Activated naive CD4-positive, alpha-beta T cell treated with anti-CD3 and anti-CD28 coated beads, Interleukin-2, amount 50 U/mL, for 16 hours (primary cell): Measurements from ENCODE around the gene HELLS.
"Not testable (repeated sequence)": the region's sequence is repeated elsewhere in the genome, so short reads cannot be mapped to it uniquely, and the experiment has no call there.

Source experiments
- DNase-seq: peaks from one replicate; pipeline ENCODE4 v3.0.0-alpha.2; 2020

The HELLS gene

DNA sequence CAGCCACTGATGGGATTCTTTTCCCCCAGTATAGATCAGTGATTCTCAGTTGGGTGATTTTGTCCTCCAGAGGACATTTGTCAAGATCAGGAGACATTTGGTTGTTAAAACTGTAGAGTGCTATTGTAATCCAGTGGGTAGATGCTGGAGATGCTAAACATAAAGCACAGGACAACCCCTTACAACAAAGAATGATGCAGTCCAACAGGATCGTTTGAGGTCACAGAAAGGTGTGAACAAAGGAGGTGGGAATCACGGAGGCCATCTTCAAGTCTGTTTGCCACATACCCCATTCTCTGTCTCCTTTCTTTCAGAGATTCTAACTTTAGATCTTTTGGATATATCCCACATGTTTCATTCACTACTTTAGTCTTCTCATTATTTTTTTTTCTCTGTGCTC lies 69.0 kb downstream of the HELLS start:
- DNase-seq = no peak

DNA sequence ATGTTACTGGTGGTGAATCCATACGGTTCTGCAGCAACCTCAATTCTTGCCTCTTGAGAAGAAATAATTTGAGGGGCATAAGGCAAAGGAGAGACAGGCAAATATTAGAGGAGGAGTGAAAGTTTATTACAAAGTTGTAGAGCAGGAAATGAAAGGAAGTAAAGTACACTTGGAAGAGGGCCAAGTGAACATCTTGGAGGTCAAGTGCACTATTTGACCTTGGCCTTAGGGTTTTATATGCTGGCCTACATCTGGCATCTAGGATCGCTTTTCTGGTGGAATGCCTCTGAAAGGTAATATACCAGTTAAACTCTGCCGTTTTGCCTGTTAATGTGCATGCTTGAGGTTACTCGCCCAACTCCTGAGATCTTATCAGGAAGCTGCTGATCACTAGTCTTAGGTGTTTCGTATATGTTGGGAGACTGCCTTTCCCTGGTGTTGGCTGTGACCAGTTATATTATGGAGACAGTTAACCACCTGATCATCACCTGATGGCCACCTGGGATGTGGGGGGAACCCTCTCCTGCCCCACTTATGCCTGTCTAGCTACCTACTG lies 71.9 kb downstream of the HELLS start:
- DNase-seq = no peak

DNA sequence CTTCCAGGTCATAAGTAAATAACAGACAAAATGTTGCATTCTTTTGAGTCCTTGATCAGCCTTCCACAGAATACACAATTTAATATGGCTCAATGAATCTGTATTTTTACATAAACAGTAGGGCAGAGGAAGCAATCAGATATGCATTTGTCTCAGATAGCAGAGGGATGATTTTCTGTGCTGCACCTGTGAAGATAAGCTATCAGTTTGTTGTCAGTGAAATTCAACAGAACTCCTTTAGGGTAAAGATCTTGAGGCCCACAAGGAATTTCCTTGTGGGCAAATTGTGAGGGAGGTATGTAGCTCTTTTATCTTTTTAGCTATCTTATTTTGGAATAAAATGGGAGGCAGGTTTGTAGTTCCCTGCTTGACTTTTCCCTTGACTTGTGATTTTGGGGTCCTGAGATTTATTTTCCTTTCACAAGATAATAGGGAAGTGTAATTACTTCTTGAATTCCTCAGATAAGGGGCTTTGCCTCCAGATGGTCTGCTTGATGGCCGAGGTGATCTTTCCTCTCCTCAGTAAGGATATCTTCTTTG lies 77.1 kb downstream of the HELLS start:
- DNase-seq = no peak

DNA sequence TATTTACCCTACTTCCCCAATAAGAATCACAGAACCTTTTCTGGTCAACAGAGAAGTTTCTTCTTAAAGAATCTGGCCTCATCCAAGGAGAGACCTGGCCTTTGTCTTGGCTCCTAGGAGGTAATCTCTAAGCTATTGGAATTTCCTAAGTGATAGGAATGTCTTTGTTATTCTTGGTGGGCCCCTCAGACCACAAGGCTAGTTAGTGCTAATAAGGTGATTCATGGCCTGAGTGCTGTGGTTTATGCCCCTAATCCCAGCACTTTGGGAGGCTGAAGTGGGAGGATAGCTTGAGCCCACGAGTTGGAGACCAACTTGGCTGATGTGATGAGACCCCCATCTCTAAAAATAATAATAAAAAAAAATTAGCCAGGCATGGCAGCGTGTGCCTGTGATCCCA lies 78.0 kb downstream of the HELLS start:
- no peak for DNase-seq

DNA sequence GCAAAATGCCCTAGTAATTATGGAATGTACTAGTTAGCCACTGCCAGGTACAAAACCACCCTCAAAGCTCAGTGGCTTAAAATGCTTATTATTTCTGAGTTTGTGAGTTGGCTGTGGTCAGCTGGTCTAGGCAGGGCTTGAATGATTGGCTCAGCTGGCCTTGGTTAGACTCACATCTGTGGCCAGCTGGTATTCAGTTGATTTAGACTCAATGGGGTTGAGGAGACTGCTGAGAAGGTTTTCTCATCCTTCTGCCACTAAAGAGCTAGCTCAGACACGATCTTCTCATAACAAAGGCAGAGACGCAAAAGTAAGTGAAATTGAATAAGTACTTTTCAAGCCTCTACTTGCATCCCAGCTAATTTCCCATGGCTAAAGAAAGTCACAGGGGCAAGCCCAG lies 80.9 kb downstream of the HELLS start:
- no peak for DNase-seq

DNA sequence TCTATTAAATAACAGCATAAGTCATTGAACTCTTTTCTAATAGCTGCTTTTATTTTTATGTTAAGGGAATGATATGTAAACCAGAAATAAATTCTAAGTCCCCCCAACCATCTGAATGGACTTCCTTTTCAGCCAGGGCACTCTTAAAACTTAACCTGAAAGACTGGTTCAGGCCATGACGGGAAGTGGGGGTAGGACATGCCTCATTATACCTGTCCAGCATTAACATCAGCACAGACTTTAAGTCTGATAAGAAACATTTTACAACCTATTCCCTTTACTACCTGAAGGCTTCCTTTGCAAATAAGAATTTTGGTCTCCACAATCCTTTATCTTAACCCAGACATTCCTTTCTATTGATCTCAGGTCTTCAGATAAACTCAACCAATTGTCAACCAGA lies 81.9 kb downstream of the HELLS start:
- no peak for DNase-seq

DNA sequence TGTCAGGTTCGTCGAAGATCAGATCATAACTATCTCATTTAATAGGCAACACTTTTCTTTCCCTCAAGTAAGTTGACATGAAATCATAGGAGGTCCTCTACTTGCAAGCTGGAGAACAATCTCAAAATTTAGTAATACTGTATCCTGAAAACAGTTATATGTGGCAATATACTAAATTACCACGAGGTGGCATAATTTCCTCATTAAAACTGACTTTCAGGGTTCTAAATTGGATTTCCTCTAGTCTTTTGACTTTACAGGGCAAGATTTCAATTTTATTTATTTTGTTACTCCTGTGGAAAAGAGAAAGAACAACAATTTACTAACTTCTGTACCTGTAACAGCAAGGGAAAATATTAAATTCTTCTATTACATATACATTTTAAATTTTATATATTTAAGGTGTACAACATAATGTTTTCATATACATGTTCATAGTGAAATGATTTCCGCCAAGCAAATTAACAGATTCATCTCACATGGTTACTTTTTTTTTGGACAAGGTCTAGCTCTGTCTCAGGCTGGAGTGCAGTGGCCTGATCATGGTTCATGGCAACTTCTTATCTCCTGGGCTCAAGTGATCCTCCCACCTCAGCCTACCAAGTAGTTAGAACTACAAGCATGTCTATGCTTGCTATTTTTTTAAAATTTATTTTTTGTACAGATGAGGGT lies 84.6 kb downstream of the HELLS start:
- no peak for DNase-seq

DNA sequence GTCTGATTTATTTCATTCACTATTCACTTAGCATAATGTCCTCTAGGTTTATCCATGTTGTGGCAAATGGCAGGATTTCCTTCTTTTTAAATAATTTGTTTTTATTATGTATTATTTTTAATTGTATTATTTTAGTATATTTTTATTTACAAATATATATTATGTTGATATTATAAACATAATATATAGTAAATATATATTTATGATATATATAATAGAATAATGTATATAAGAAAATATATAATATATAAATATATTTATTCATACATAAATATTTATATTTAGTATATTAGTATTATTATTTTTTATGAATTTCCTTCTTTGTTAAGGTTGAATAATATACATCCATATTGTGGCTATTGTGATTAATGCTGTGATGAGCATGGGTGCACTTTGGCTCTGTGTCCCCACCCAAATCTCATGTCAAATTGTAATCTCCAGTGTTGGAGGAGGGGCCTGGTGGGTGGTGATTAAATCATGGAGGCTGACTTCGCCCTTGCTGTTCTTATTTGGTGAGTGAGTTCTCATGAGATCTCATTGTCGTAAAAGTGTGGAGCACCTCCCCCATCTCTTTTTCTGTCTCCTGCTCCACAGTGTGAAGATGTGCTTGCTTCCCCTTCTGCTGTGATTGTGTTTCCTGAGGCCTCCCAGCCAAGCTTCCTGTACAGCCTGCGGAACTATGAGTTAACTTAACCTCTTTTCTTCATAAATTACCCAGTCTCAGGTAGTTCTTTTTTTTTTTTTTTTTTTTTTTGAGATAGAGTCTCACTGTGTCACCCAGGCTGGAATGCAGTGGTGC lies 85.7 kb downstream of the HELLS start:
- DNase-seq = no peak

DNA sequence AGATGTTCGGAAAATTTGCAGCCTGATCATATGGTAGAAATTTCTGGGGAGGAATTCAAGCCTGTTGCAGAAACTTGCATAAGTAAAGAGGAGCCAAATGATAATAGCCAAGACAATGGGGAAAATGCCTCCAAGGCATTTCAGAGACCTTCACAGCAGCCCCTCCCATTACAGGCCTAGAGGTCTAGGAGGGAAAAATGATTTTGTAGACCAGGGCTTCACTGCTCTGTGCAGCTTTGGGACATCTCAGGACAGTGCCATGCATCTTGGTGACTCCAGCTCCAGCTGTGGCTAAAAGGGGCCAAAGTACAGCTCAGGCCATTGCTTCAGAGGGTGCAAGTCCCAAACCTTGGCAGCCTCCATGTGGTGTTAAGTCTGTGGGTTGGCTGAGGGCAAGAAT lies 87.4 kb downstream of the HELLS start:
- no peak for DNase-seq

DNA sequence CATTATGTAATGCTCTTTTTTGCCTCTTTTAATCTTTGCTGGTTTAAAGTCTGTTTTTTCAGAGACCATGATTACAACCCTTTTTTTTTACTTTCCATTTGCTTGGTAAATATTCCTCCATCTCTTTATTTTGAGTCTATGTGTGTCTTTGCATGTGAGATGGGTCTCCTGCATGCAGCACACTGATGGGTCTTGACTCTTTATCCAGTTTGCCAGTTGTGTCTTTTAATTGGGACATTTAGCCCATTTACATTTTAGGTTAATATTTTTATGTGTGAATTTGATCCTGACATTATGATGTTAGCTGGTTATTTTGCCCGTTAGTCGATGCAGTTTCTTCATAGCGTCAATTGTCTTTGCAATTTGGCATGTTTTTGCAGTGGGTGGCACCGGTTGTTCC lies 92.5 kb downstream of the HELLS start:
- not testable (repeated sequence) for DNase-seq

DNA sequence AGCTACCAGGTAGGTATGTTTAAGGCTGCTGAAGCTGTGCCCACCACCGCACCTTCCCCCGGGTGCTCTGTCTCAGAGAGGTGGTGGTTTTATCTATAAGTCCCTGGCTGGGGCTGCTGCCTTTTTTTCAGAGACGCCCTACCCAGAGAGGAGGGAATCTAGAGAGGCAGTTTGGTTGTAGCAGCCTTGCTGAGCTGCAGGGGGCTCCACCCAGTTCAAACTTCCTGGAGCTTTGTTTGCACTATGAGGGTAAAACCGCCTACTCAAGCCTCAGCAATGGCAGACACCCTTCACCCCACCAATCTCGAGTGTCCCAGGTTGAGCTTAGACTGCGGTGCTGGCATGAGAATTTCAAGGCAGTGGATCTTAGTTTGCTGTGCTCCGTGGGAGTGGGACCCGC lies 94.3 kb downstream of the HELLS start:
- no peak for DNase-seq

DNA sequence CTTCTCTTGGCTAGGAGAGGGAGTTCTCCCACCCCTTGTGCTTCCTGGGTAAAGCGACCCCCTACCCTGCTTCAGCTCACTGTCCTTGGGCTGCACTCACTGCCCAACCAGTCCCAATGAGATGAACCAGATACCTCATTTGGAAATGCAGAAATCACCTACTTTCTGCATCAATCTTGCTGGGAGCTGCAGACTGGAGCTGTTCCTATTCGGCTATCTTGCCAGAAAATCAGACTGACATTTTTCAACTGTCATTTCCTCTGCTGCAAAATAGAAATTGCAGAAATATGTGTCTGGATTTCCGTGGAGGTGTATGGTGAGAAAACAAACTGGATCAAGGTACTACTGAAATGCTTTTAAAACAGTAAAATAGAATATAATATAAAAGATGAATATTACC lies 95.0 kb downstream of the HELLS start:
- DNase-seq = no peak

DNA sequence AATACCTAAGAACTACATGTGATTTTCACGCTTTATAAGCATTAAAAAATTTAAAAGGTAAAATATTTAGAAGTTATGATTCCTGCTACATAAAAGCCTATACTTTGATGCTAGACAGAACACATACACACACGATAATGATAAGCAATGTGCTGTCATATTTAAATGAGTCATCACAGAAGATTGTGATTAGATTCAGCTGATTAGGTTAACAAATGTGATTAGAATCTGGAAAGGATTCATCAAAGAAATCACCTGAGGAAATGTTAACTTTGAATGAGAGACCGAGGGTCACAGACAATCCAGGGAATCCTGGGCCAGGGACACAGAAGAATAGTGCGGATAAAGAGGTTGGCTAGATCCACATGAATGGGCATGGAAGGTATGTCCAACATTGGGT lies 95.9 kb downstream of the HELLS start:
- no peak for DNase-seq

DNA sequence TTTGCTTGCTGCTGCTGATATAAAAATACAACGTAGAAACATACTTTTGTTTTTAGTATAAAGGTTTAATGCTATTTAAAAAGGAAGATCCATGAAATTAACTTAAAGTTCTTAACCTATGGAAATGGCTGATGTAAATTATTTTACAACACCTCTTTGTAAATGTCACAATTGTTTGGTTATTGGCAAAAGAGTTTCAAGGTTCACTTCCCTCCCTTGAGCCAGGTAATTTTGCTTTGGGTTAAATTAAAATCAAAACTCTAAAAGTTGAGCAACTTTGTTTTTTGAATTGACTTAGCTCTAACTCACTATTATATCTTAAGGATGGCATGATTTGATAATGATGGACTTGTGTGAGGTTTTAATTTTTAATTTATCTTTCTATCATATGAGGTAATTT lies 98.8 kb downstream of the HELLS start:
- no peak for DNase-seq

DNA sequence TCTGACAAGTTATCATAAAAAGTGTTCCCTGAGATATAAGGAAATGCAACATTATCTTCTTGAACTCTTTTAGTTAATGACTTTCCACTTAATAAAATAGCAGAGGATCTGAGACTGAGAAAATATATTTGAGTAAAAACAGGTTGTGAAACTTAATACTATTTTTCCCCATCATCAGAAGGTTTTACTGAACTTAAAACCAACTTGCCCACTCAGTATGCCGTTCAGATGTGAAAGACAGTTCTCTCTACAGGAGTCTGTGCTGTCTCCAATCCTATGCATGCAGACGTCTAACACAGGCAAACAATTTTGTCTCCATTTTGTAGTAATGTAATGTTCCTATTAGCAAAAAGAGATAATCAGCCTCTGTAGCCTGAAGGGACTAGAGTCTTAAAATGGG lies 99.7 kb downstream of the HELLS start:
- DNase-seq = no peak
